Measurements from ENCODE around the gene PMEL.
A peak's percentile ranks its signal among the peaks of the same experiment; 100 is the strongest.
"Not testable (repeated sequence)": the region's sequence is repeated elsewhere in the genome, so short reads cannot be mapped to it uniquely, and the experiment has no call there.

Gene PMEL

GRCh38 chr12:55982319-55982936, 16.6 kb upstream of the PMEL start:
- DNase-seq: no peak

- DNase-seq: not testable (repeated sequence)
These were observed 16.0 kb upstream of the PMEL start for GRCh38 chr12:55981882-55982281.

GRCh38 chr12:55979069-55979468, 13.2 kb upstream of the PMEL start:
- DNase-seq: no peak

- no peak for DNase-seq
These were observed 12.6 kb upstream of the PMEL start for GRCh38 chr12:55978393-55978792.

GRCh38 chr12:55974308-55974730, 8.5 kb upstream of the PMEL start:
- peak; percentile 55 for DNase-seq

- peak; percentile 100 for DNase-seq
These were observed 7.9 kb upstream of the PMEL start, which contains the start of gene RAB5B for GRCh38 chr12:55973599-55974307. Gene RAB5B (plus strand): TSS chr12:55974078. CDS start chr12:55986961, 12,883 bp downstream.

GRCh38 chr12:55972911-55973598, 7.2 kb upstream of the PMEL start:
- DNase-seq: no peak

GRCh38 chr12:55972456-55972855, 6.6 kb upstream of the PMEL start:
- DNase-seq: no peak

- peak; percentile 79 for DNase-seq
These were observed 6.2 kb upstream of the PMEL start for GRCh38 chr12:55972042-55972441.

GRCh38 chr12:55970775-55971174, 4.9 kb upstream of the PMEL start:
- DNase-seq: peak; percentile 72

- DNase-seq: no peak
These were observed 3.5 kb upstream of the PMEL start for GRCh38 chr12:55969356-55969755.

- peak; percentile 89 for DNase-seq
These were observed 803 bp upstream of the PMEL start, which contains the start of gene CDK2 for GRCh38 chr12:55966408-55967281. Gene CDK2 (plus strand): TSS chr12:55966830. CDS start chr12:55967009, 179 bp downstream.

- no peak for DNase-seq
These were observed 602 bp downstream of the PMEL start for GRCh38 chr12:55965240-55965639.

GRCh38 chr12:55963760-55964159, 2.1 kb downstream of the PMEL start:
- DNase-seq: no peak

GRCh38 chr12:55957106-55957859, 8.6 kb downstream of the PMEL start:
- DNase-seq: no peak

- DNase-seq: peak; percentile 69
These were observed 9.9 kb downstream of the PMEL start for GRCh38 chr12:55955800-55956508.

- DNase-seq: no peak
These were observed 10.5 kb downstream of the PMEL start for GRCh38 chr12:55955344-55955743.

GRCh38 chr12:55946553-55946952, 19.3 kb downstream of the PMEL start:
- no peak for DNase-seq

GRCh38 chr12:55942577-55943136, 23.2 kb downstream of the PMEL start:
- no peak for DNase-seq

GRCh38 chr12:55942055-55942454, 23.8 kb downstream of the PMEL start:
- no peak for DNase-seq
